NCI-H2227 (cell line): ENCODE results near the gene MRPL48.

Source experiments
- DNase-seq: peaks from one replicate; lab custom pipeline; 2025; ENCODE audit not compliant: unreplicated experiment; lab: John Stamatoyannopoulos, UW

The MRPL48 gene

DNA sequence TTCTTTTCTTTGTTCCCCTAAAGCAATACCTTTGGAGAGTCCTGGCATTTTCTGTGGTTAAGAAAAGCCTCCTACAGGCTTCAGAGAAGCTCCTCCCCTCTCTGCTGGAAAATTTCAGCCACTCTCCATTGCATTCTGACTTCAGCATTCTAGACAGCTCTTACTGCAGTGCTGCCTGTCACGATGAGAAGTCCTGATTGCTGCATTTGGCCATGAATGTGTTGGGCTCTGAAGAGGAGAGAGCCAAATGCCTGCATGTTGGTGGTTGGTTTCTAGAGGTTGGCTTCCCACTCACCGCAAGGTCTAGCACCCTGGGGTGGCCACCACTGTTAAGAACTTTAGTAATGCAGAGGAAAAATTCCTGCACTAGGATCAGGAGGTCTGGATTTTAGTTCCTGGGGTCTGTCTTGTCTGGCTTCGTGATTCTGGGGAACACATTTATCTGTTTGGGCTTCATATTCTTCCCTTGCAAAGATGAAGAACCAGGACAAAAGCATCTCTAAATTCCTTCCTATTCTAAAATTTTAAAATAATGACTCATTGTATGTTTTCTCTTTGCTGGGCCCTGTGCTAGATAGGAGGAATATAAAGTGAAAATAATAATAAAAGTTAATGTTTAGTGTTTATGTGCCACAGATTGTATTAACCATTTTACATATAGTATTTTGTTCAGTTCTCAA is 50.9 kb downstream of the MRPL48 start:
- DNase-seq, result peak; percentile 30

DNA sequence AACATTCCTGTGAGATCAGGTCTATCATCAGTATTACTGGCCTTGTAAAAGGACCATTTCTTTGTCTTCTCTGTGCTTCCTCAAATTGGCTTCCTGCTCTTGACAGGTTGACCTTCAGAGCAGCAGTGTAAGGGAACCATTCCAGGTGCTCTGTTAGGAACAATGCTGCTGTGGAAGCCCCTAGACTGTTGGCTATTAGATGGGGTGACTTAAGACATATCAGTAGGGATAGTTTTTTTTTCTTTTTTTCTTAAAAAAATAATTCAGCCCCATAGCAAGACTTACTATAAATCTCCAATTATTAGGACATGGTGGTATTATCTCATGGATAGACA is 51.4 kb downstream of the MRPL48 start:
- DNase-seq, result no peak

DNA sequence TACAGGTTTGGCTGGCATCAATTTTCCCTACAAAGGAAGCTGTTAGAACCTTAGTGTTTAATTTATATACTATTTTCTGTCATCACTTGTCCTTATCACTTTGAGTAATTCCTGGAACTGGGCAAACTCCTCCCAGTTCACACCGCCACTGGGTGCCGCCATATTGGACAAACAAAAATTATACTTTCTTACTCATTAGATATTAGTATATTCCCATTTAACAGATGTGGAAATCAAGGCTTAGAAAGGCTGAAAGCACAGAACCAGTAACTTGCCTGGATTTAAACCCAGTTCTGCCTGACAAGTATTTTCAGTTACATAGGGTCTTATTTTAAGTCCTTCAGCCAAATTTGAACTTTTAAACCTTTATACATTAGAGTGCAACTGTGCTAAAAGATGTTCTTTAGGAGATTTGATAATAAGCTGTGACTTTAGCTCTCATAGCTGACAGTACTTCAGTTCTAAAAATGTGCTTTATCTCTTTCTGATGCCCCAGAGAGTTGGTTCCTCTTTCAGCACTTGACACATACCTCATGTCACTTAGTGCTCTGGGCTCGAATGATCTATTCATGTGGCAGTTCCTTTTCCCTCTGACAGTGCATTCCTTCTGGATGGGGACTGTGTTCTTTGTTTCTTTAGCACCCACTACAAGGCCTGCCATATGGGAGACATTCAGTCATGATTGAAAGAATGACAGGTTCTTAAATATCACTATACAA is 63.5 kb downstream of the MRPL48 start:
- DNase-seq, result no peak

GRCh38 chr11:73852049-73852448 is 64.4 kb downstream of the MRPL48 start:
- DNase-seq, result peak; percentile 62

DNA sequence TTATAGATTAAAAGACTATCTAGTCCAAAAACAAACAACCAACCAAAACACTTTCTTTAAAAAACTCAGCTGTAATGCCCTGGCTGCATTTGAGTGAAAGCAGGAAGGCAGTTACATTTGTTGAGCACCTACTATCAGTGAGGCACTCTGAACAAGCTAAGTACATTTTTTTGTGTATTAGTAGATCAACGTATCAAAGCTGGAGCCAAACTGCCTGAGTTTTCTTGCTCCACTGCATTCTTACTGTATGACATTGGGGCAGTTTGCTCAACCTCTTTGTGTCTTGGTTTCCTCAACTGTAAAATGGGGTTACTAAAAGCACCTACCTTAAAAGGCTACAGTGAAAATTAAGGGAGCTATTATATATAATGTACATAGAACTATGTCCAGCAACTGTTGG is 67.0 kb downstream of the MRPL48 start:
- no peak for DNase-seq

DNA sequence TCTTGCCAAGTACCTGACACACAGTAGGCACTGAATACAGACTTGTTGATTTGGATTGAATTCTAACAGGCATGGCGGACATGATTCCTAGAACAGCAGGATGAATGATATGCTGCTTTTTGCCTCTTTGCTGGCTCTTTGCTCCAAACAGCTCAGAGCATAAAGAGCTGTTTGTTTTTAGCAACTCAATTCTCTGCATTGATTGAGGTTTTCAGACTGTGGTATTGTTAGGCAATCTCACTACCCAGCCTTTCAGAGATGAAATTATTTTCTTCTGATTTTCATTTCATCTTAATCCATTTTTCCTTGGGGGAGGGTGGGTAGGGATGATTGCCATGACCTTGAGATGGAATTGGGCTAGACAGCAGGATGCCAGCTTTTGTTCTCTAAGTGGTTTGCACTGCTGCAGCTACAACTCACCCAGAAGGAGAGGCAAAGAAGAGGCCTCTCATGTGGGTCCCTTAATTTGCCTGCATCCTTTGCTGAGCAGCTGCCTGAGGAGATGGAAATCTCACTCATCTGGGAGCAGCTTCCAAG is 68.4 kb downstream of the MRPL48 start:
- DNase-seq, result peak; percentile 90

- no peak for DNase-seq
Observed at GRCh38 chr11:73859671-73860070, 72.0 kb downstream of the MRPL48 start.

GRCh38 chr11:73860202-73860601 is 72.5 kb downstream of the MRPL48 start:
- no peak for DNase-seq

- DNase-seq, result peak; percentile 38
Observed at GRCh38 chr11:73862986-73863385, 75.3 kb downstream of the MRPL48 start.

DNA sequence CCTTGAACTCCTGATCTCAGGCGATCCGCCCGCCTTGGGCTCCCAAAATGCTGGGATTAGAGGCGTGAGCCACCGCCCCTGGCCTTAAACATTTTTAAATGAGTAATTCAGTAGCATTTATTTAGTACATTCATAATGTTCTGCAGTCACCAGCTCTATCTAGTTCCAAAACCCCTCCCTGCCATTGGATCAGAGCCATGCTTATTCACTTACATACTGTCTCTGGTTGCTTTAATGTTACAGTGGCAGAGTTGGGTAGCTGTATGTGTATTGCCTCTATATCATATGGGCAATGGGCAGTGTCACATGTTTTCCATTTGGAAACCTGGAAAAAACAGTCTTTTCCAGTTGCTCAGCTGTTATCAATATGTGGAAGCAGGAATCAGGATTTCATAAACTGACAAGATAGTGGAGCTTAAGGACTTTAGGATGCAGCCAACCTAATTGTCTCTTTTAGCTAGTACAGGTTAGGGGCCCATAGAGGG is 78.5 kb downstream of the MRPL48 start:
- peak; percentile 64 for DNase-seq

GRCh38 chr11:73866586-73866996 is 78.9 kb downstream of the MRPL48 start:
- peak; percentile 66 for DNase-seq

GRCh38 chr11:73869332-73869949 is 81.8 kb downstream of the MRPL48 start:
- no peak for DNase-seq

DNA sequence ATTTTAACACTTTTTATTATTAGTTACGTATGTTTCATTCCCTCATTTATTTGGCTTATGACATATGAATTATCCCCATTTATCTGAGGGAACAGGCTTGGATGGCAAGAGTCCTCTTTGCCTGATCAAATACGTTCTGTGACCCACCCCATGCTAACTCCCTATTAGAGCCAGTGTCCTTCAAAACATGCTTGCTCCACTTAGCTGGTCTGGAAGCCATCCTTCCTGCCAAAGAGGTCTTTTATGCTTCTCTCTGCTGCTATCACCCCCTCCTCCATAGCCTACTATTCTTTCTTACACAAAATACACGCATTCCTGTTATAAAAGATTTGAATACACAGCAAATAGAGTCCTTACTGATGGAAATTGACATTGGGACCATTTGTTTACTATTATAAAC is 82.6 kb downstream of the MRPL48 start:
- DNase-seq, result no peak

DNA sequence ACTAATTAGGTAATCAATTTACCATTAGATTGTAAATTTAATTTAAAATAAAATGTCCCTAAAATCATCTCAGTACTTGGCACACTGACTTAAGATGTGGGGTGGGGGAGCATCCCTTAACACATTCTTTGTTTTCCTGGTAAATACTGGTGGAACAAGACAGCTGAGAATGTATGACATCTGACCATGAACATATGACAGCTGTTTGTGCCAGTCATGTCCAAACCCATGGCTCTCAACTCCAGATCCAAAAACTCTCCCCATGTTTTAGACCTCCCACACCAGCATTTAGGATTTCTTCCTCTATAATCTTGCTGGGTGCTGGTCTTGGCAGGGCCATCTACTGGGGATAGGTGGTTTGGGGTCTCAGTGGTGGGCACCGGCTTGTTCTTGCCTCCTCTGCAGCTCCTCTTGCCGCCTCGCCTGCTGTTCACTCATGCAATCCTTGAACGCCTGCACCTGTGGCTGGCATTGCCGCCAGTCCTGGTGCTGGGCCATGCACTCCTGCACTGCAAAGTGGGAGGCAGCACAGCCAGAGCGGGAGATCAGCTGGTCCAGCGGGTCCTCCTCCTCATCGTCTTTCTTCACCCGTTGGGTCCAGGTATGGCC is 85.2 kb downstream of the MRPL48 start:
- DNase-seq, result no peak

- no peak for DNase-seq
Observed at GRCh38 chr11:73875380-73875779, 87.7 kb downstream of the MRPL48 start.

GRCh38 chr11:73875840-73876239 is 88.2 kb downstream of the MRPL48 start:
- DNase-seq, result peak; percentile 24

- peak; percentile 100 for DNase-seq
Observed at GRCh38 chr11:73876424-73877310, 89.0 kb downstream of the MRPL48 start, which contains the start of the genes COA4 and PAAF1. TSS of gene COA4 (minus strand) at chr11:73876846. CDS start at chr11:73873378, 3,468 bp downstream. TSS of gene PAAF1 (plus strand) at chr11:73876999. CDS start at chr11:73877022, 23 bp downstream.

DNA sequence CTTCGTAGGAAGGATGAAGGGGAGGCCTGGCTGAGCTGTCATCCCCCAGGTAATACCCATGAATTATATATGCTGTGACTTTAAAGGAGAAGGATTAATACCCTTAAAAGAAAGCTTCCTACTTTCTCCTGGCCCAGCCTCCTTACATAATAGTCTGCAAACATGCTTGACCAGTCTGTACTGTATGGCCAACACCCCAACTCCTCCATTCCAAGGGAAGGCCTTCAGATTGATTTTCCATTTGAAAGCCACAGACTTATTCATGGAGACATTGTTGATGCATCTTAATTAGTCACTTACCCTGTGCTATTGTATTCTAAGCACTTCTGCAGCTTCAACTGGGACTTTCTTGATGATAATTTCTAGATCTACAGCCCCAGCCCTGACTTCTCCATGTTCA is 91.1 kb downstream of the MRPL48 start:
- DNase-seq, result no peak

DNA sequence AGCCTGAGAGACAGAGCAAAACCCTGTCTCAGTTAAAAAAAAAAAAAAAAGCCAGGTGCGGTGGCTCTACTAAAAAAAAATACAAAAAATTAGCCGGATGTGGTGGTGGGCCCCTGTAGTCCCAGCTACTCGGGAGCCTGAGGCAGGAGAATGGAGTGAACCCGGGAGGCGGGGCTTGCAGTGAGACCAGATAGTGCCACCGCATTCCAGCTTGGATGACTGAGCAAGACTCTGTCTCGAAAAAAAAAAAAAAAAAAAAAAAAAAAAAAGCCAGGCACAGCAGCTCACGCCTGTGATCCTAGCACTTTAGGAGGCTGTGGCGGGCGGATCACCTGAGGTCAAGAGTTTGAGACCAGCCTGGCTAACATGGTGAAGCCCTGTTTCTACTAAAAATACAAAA is 92.8 kb downstream of the MRPL48 start:
- peak; percentile 61 for DNase-seq

DNA sequence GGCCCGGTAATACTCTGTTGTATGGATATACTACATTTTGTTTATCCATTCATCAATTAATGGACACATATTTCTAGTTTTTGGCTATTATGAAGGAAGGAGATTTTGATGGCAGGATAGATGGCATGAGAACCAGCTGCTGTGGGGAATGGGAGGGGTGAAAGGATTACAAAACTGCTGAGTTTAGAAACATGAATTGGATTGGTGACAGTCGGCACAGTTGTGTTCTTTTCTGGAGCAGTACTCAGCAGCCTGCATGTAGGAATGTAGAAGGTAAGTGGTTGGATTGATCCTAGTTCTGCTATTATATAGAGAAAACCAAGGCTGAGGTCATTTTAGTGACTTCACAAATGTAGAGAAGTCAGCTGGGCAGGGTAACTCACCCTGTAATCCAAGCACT is 96.2 kb downstream of the MRPL48 start:
- DNase-seq, result no peak
